HepG2 (cell line): ENCODE data around the gene CYP11A1. TPM values are rescaled to one million over a fixed set of nuclear protein-coding genes. Genes with fewer than 3 reads are reported as not detected.

Experiments
- HOXA7 ChIP-seq: sonication (generic); formaldehyde crosslinking; IDR thresholded peaks from 2 replicates; pipeline ENCODE4 v1.8.1; 2022; ENCODE audit warnings: mild to moderate bottlenecking, missing genetic modification reagents, moderate library complexity
- PCBP1 ChIP-seq: fragments of 200-400 bp; formaldehyde crosslinking; IDR thresholded peaks from 2 replicates; pipeline ENCODE4 v1.6.1; 2017; ENCODE audit warnings: mild to moderate bottlenecking, low read depth, low read length, borderline replicate concordance
- SCMH1 ChIP-seq: sonication (generic); formaldehyde crosslinking; IDR thresholded peaks from 2 replicates; pipeline ENCODE4 v1.9.0; 2021; ENCODE audit warnings: missing genetic modification reagents, mild to moderate bottlenecking, borderline replicate concordance
- SMARCE1 ChIP-seq: fragments of 450-650 bp; IDR thresholded peaks from 2 replicates; pipeline ENCODE4 v1.6.1; 2017; ENCODE audit warnings: borderline replicate concordance
- SRSF4 ChIP-seq: fragments of 200-400 bp; formaldehyde crosslinking; IDR thresholded peaks from one replicate; pipeline ENCODE4 v1.6.1; 2018; ENCODE audit warnings: mild to moderate bottlenecking, low read depth, low read length, moderate library complexity; ENCODE audit not compliant: poor library complexity, severe bottlenecking
- ZNF331 ChIP-seq: sonication (generic); formaldehyde crosslinking; IDR thresholded peaks from 2 replicates; pipeline ENCODE4 v1.4.0; 2020; ENCODE audit warnings: missing genetic modification reagents
- ZNF569 ChIP-seq: sonication (generic); formaldehyde crosslinking; IDR thresholded peaks from 2 replicates; pipeline ENCODE4 v1.5.0; 2020; ENCODE audit warnings: mild to moderate bottlenecking, missing genetic modification reagents, moderate library complexity, borderline replicate concordance
- ZNF670 ChIP-seq: sonication (generic); formaldehyde crosslinking; IDR thresholded peaks from 2 replicates; pipeline ENCODE4 v1.8.0; 2022; ENCODE audit warnings: mild to moderate bottlenecking, missing genetic modification reagents, borderline replicate concordance
- ZNF720 ChIP-seq: sonication (generic); formaldehyde crosslinking; IDR thresholded peaks from 2 replicates; pipeline ENCODE4 v1.4.0; 2020; ENCODE audit warnings: missing genetic modification reagents
- polyA plus RNA-seq, 8 experiments: library from polyadenylated mRNA; depleted of rRNA in 3 of 8; stranded (reverse) in 7 of 8; unstranded in 1 of 8; fragments of >200 nt; fragmentation: Illumina TruSeq in 4 of 8; extraction: Trizol in 4 of 8; gene quantifications; 2 replicates each; pipeline versions ENCODE4 v1.2.1 to v1.2.3, GENCODE V29; 2011 to 2016; ENCODE audit warnings: low read depth in 4 of 8, missing spikeins in 1 of 8, mixed read lengths in 1 of 8; ENCODE audit not compliant: insufficient read depth in 1 of 8
- total RNA-seq, 5 experiments: library from RNA; depleted of rRNA; stranded (reverse); fragments of >200 nt; fragmentation: Illumina TruSeq; extraction: Trizol; gene quantifications; 2 replicates each; pipeline ENCODE4 v1.2.3, GENCODE V29; 2016; ENCODE audit warnings: low read depth in 1 of 5
- TF ChIP-seq, protein P1 (sequence below): sonication (generic); formaldehyde crosslinking; conservative IDR thresholded peaks from 2 replicates; pipeline ENCODE4 v1.8.0; 2022; ENCODE audit warnings: mild to moderate bottlenecking, moderate library complexity, missing genetic modification reagents
- TF ChIP-seq, protein P2 (sequence below): sonication (generic); formaldehyde crosslinking; IDR thresholded peaks from 2 replicates; pipeline ENCODE4 v1.4.0; 2020; ENCODE audit warnings: low read depth, missing genetic modification reagents
- TF ChIP-seq, protein P3 (sequence below): IDR thresholded peaks from 2 replicates; pipeline ENCODE4 v1.6.1; 2016; ENCODE audit warnings: missing compliant biosample characterization, missing genetic modification reagents, borderline replicate concordance
- TF ChIP-seq, protein P4 (sequence below): sonication (generic); formaldehyde crosslinking; IDR thresholded peaks from 2 replicates; pipeline ENCODE4 v1.8.0; 2022; ENCODE audit warnings: mild to moderate bottlenecking, missing genetic modification reagents, moderate library complexity
- TF ChIP-seq, protein P5 (sequence below): sonication (generic); formaldehyde crosslinking; IDR thresholded peaks from 2 replicates; pipeline ENCODE4 v1.4.0; 2020; ENCODE audit warnings: mild to moderate bottlenecking, low read depth, missing genetic modification reagents
- TF ChIP-seq, protein P6 (sequence below): sonication (generic); formaldehyde crosslinking; IDR thresholded peaks from 2 replicates; pipeline ENCODE4 v1.4.0; 2020; ENCODE audit warnings: missing genetic modification reagents, borderline replicate concordance

The CYP11A1 gene
- total and polyA plus RNA-seq, 2 of the 13 experiments (the other 11 are each of a cell fraction or from before 2014, with no cell fraction given) = 0.66 to 0.92 TPM

DNA sequence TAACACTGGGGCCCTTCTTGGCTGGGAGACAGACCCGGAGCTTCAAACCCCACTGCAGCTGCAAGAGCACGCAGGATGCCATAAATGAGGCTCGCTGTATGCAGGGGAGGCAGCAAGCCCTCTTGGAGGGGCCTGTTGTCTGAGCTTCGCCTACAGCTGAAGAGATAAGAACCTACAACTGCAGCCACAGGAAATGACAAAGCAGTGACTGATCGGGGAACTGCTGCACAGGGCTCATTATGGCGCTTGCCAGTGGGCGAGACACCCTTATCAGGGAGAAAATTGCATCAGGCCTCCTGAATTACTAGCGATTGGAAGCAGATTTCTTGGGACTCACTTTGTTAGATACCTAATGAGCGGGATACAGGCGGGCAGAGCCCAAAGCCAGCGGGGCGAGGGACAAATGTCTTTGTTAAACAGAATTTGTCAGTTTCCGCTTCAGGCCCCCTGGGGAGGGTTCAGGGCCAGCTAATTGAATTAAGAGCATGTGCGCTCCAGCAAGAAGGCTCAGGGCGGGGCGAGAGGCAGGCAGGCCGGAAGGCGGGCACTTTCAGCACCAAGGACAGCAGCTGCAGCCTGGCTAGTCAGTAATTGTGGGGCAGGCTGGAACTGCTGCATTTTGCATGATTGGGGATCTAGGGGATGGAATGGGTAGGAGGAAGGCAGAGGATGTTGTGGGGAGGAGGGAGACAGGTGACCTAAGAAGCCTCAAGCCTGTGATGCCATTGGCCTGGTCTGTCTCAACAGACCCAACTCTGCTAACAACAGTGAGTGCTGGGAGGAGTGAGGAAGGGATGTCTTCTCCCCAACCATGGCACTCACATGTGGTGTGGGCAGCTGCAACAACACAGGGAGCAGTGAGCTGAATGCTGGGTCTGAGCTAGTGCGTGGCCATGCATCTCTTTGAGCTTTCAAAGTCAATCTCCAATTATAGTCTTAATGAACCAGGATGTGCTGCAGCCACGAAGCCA is 76.1 kb downstream of the CYP11A1 start (continued):
- TF ChIP-seq, protein P1, sequence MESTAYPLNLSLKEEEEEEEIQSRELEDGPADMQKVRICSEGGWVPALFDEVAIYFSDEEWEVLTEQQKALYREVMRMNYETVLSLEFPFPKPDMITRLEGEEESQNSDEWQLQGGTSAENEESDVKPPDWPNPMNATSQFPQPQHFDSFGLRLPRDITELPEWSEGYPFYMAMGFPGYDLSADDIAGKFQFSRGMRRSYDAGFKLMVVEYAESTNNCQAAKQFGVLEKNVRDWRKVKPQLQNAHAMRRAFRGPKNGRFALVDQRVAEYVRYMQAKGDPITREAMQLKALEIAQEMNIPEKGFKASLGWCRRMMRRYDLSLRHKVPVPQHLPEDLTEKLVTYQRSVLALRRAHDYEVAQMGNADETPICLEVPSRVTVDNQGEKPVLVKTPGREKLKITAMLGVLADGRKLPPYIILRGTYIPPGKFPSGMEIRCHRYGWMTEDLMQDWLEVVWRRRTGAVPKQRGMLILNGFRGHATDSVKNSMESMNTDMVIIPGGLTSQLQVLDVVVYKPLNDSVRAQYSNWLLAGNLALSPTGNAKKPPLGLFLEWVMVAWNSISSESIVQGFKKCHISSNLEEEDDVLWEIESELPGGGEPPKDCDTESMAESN (CRISPR knock-in tag) = 0 out of 2 replicates have a peak, but pooled peaks have one; percentile 50
- TF ChIP-seq, protein P2, sequence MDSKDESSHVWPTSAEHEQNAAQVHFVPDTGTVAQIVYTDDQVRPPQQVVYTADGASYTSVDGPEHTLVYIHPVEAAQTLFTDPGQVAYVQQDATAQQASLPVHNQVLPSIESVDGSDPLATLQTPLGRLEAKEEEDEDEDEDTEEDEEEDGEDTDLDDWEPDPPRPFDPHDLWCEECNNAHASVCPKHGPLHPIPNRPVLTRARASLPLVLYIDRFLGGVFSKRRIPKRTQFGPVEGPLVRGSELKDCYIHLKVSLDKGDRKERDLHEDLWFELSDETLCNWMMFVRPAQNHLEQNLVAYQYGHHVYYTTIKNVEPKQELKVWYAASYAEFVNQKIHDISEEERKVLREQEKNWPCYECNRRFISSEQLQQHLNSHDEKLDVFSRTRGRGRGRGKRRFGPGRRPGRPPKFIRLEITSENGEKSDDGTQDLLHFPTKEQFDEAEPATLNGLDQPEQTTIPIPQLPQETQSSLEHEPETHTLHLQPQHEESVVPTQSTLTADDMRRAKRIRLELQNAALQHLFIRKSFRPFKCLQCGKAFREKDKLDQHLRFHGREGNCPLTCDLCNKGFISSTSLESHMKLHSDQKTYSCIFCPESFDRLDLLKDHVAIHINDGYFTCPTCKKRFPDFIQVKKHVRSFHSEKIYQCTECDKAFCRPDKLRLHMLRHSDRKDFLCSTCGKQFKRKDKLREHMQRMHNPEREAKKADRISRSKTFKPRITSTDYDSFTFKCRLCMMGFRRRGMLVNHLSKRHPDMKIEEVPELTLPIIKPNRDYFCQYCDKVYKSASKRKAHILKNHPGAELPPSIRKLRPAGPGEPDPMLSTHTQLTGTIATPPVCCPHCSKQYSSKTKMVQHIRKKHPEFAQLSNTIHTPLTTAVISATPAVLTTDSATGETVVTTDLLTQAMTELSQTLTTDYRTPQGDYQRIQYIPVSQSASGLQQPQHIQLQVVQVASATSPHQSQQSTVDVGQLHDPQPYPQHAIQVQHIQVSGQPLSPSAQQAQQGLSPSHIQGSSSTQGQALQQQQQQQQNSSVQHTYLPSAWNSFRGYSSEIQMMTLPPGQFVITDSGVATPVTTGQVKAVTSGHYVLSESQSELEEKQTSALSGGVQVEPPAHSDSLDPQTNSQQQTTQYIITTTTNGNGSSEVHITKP = no peak
- TF ChIP-seq HOXA7 (CRISPR knock-in tag) (no peak), ZNF569 (CRISPR knock-in tag) (no peak), SRSF4 (no peak), SMARCE1 (no peak), SCMH1 (CRISPR knock-in tag) (no peak), ZNF720 (no peak), ZNF331 (CRISPR knock-in tag) (peak; percentile 93), ZNF670 (CRISPR knock-in tag) (no peak), PCBP1 (no peak)
- TF ChIP-seq, protein P3, sequence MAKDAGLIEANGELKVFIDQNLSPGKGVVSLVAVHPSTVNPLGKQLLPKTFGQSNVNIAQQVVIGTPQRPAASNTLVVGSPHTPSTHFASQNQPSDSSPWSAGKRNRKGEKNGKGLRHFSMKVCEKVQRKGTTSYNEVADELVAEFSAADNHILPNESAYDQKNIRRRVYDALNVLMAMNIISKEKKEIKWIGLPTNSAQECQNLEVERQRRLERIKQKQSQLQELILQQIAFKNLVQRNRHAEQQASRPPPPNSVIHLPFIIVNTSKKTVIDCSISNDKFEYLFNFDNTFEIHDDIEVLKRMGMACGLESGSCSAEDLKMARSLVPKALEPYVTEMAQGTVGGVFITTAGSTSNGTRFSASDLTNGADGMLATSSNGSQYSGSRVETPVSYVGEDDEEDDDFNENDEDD (CRISPR knock-in tag) = peak; percentile 38; the same call in 1 of the 2 replicates
- TF ChIP-seq, protein P4, sequence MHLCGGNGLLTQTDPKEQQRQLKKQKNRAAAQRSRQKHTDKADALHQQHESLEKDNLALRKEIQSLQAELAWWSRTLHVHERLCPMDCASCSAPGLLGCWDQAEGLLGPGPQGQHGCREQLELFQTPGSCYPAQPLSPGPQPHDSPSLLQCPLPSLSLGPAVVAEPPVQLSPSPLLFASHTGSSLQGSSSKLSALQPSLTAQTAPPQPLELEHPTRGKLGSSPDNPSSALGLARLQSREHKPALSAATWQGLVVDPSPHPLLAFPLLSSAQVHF (CRISPR knock-in tag) = no peak
- TF ChIP-seq, protein P5, sequence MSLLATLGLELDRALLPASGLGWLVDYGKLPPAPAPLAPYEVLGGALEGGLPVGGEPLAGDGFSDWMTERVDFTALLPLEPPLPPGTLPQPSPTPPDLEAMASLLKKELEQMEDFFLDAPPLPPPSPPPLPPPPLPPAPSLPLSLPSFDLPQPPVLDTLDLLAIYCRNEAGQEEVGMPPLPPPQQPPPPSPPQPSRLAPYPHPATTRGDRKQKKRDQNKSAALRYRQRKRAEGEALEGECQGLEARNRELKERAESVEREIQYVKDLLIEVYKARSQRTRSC (CRISPR knock-in tag) = 0 out of 2 replicates have a peak, but pooled peaks have one; percentile 77
- TF ChIP-seq, protein P6, sequence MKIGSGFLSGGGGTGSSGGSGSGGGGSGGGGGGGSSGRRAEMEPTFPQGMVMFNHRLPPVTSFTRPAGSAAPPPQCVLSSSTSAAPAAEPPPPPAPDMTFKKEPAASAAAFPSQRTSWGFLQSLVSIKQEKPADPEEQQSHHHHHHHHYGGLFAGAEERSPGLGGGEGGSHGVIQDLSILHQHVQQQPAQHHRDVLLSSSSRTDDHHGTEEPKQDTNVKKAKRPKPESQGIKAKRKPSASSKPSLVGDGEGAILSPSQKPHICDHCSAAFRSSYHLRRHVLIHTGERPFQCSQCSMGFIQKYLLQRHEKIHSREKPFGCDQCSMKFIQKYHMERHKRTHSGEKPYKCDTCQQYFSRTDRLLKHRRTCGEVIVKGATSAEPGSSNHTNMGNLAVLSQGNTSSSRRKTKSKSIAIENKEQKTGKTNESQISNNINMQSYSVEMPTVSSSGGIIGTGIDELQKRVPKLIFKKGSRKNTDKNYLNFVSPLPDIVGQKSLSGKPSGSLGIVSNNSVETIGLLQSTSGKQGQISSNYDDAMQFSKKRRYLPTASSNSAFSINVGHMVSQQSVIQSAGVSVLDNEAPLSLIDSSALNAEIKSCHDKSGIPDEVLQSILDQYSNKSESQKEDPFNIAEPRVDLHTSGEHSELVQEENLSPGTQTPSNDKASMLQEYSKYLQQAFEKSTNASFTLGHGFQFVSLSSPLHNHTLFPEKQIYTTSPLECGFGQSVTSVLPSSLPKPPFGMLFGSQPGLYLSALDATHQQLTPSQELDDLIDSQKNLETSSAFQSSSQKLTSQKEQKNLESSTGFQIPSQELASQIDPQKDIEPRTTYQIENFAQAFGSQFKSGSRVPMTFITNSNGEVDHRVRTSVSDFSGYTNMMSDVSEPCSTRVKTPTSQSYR (CRISPR knock-in tag) = peak; percentile 61; the same call in 1 of the 2 replicates
